ENCODE results near the gene SLC66A2.

GRCh38 chr18:79869591-79870300, 81.7 kb downstream of the SLC66A2 start:
- TF ChIP-seq EZH2 (optimal IDR thresholded peaks at IDR 0.05; ENCODE audit: low read depth, low read length) (no peak), CTCF (IDR thresholded peaks at IDR 0.05; ENCODE audit: low read length) (no peak), EZH2phosphoT487 (IDR thresholded peaks at IDR 0.05; ENCODE audit: low read length) (no peak)

All from MM.1S (cell line).